ENCODE results near the gene NACC2.

Gene NACC2

GRCh38 chr9:136079211-136079915 lies 15.7 kb downstream of the NACC2 start:
- DNase-seq (ENCODE audit: low read depth): no peak

GRCh38 chr9:136078498-136079011 lies 16.5 kb downstream of the NACC2 start:
- no peak overlapping the region for H3K4me3 ChIP-seq (ENCODE audit: low read depth, low read length)
- no peak for TF ChIP-seq CTCF (IDR thresholded peaks at IDR 0.05; ENCODE audit: control insufficient read depth, extremely low read depth, insufficient read depth)
- no peak for DNase-seq (ENCODE audit: low read depth)

More at GRCh38 chr9:136079211-136079915, 15.7 kb downstream of the NACC2 start:
- H3K4me3 ChIP-seq (ENCODE audit: low read depth, low read length): no peak overlapping the region
- TF ChIP-seq CTCF (IDR thresholded peaks at IDR 0.05; ENCODE audit: control insufficient read depth, extremely low read depth, insufficient read depth): no peak

DNA sequence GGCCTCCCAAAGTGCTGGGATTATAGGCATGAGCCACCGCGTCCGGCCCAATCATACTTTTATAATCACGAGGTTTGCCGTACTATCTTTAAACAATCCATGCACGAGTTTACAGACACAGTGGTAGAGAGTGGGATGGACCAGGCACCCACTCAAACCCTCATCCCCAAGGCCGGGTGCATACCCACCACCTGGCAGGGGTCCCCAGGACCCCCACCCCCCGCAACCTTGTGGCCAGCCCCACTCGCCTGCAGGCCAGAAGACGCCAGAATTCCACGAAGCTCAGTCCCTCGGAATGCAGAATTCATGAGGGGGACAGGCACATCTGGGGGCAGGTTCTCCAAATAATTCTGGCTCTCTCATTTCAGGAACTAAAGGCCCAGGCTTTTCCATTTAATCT lies 17.1 kb downstream of the NACC2 start:
- DNase-seq (ENCODE audit: low read depth): no peak
- H3K4me3 ChIP-seq (ENCODE audit: low read depth, low read length): no peak overlapping the region
- no peak for TF ChIP-seq CTCF (IDR thresholded peaks at IDR 0.05; ENCODE audit: control insufficient read depth, extremely low read depth, insufficient read depth)

- no peak for DNase-seq (ENCODE audit: low read depth)
- H3K4me3 ChIP-seq (ENCODE audit: low read depth, low read length): no peak overlapping the region
- TF ChIP-seq CTCF (IDR thresholded peaks at IDR 0.05; ENCODE audit: control insufficient read depth, extremely low read depth, insufficient read depth): no peak
Observed at GRCh38 chr9:136077491-136077890, 17.6 kb downstream of the NACC2 start.

DNA sequence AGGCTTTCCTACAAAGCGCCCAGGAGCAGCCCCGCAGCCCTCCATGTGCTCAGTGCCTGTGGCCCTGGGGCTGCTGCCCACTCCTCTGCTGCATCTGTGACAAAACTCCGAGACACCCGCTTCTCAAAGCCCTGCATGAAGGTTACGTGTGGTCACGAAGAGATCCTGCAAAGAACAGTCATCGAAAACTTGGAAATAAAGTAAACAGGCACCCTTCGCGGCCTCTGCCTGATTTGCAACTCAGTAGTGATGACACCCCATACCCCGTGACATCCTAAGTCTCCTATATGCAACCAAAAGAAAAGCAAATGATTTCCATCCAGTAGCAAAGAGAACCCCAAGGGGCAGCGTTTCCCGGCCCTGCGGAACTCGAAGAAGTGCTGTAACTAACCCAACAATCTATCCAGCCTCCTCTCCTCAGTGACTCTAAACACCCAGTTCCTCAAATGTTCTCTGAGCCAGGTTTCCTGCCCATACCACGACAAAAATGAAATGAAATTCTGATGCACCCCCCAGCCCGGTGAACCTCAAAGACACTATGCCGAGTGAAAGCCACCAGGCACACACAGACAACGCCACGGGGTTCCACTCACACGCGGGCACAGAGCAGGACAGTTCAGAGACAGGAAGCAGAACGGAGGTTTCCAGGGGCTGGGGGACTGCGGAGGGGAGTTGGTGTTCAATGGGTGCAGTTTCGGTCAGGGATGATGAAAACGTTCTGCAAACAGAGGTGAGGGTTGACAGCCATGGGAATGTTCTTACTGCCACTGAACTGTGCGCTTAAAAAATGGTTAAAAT lies 19.0 kb downstream of the NACC2 start:
- no peak overlapping the region for H3K4me3 ChIP-seq (ENCODE audit: low read depth, low read length)
- DNase-seq (ENCODE audit: low read depth): no peak
- TF ChIP-seq CTCF (IDR thresholded peaks at IDR 0.05; ENCODE audit: control insufficient read depth, extremely low read depth, insufficient read depth): no peak

- DNase-seq (ENCODE audit: low read depth): no peak
- no peak for TF ChIP-seq CTCF (IDR thresholded peaks at IDR 0.05; ENCODE audit: control insufficient read depth, extremely low read depth, insufficient read depth)
- H3K4me3 ChIP-seq (ENCODE audit: low read depth, low read length): no peak overlapping the region
Observed at GRCh38 chr9:136075134-136075841, 19.8 kb downstream of the NACC2 start.

Measured in LNCaP clone FGC (cell line).